GM18870 (cell line): ENCODE data around the gene TLX2.

Source experiments
- ATAC-seq: cut with Tn5 transposase; IDR thresholded peaks from one replicate; pipeline ENCODE4 v1.9.1; 2021; ENCODE audit warnings: moderate library complexity; ENCODE audit not compliant: unreplicated experiment

Gene TLX2

GRCh38 chr2:74511104-74511989 is 2.9 kb upstream of the TLX2 start:
- ATAC-seq = no peak

GRCh38 chr2:74512744-74513604 is 1.3 kb upstream of the TLX2 start:
- ATAC-seq = no peak

GRCh38 chr2:74513605-74514367 is 464 bp upstream of the TLX2 start:
- ATAC-seq = no peak

- ATAC-seq = no peak
Observed at GRCh38 chr2:74515271-74515980, 1.2 kb downstream of the TLX2 start.

- no peak for ATAC-seq
Observed at GRCh38 chr2:74515981-74516633, 1.9 kb downstream of the TLX2 start.

GRCh38 chr2:74516650-74517049 is 2.4 kb downstream of the TLX2 start:
- no peak for ATAC-seq

- ATAC-seq = no peak
Observed at GRCh38 chr2:74522516-74522915, 8.3 kb downstream of the TLX2 start.

GRCh38 chr2:74524005-74524404 is 9.8 kb downstream of the TLX2 start:
- no peak for ATAC-seq

GRCh38 chr2:74524955-74525716 is 10.9 kb downstream of the TLX2 start:
- no peak for ATAC-seq

GRCh38 chr2:74525717-74526648 is 11.7 kb downstream of the TLX2 start, which contains the start of gene DQX1:
TSS of gene DQX1 (minus strand) at chr2:74526231. CDS start at chr2:74525729, 502 bp downstream.
- ATAC-seq = no peak

GRCh38 chr2:74526649-74527230 is 12.5 kb downstream of the TLX2 start:
- no peak for ATAC-seq

- no peak for ATAC-seq
Observed at GRCh38 chr2:74527741-74528140, 13.5 kb downstream of the TLX2 start.

- ATAC-seq = peak; percentile 4
Observed at GRCh38 chr2:74528600-74529356, 14.5 kb downstream of the TLX2 start.

GRCh38 chr2:74529357-74530238 is 15.3 kb downstream of the TLX2 start, which contains the start of the genes AUP1 and HTRA2:
TSS of gene AUP1 (minus strand) at chr2:74529706. CDS start at chr2:74529629, 77 bp downstream.
TSS of gene HTRA2 (plus strand) at chr2:74529933. CDS start at chr2:74530007, 74 bp downstream.
- peak; percentile 76 for ATAC-seq

- ATAC-seq = peak; percentile 32
Observed at GRCh38 chr2:74530239-74531187, 16.3 kb downstream of the TLX2 start.
